GM06990 (cell line): Measurements from ENCODE around the gene MAGI2.

Experiments used
- DNase-seq: peaks from one replicate; pipeline ENCODE4 v3.0.0-alpha.2; 2011; ENCODE audit not compliant: insufficient read length; ENCODE audit errors: extremely low read depth
- H3K27me3 ChIP-seq: replicated peaks from 2 replicates; pipeline ENCODE4 v1.6.0; 2011; ENCODE audit warnings: low read length; ENCODE audit not compliant: control insufficient read depth, insufficient read depth
- H3K36me3 ChIP-seq: 2 replicates; pipeline ENCODE4 v1.5.1; 2011; ENCODE audit warnings: low read length; ENCODE audit not compliant: control insufficient read depth, insufficient read depth
- H3K4me3 ChIP-seq: replicated peaks from 2 replicates; pipeline ENCODE4 v1.5.1; 2011; ENCODE audit warnings: low read depth, mild to moderate bottlenecking, control low read depth, low read length
- CTCF ChIP-seq: IDR thresholded peaks from 2 replicates; pipeline ENCODE4 v1.5.1; 2011; ENCODE audit warnings: low read length, control low read depth, mild to moderate bottlenecking, inconsistent platforms; ENCODE audit not compliant: insufficient read depth, poor library complexity, severe bottlenecking

MAGI2 gene

GRCh38 chr7:79165225-79165624, 288.2 kb downstream of the MAGI2 start:
- DNase-seq, result no peak
- H3K27me3 ChIP-seq, result no peaks in the 10 kb centered on the region
- H3K4me3 ChIP-seq, result no peak overlapping the region
- no peaks in the 10 kb centered on the region for H3K36me3 ChIP-seq
- TF ChIP-seq CTCF, result no peak

- DNase-seq, result no peak
- Histone ChIP-seq H3K36me3 (no peaks in the 10 kb centered on the region), H3K4me3 (no peak overlapping the region), H3K27me3 (no peaks in the 10 kb centered on the region)
- no peak for TF ChIP-seq CTCF
Measured at GRCh38 chr7:79159040-79159664, 294.3 kb downstream of the MAGI2 start.

- no peaks in the 10 kb centered on the region for H3K27me3 ChIP-seq
- DNase-seq, result no peak
- no peaks in the 10 kb centered on the region for H3K36me3 ChIP-seq
- no peak for TF ChIP-seq CTCF
- no peak overlapping the region for H3K4me3 ChIP-seq
Measured at GRCh38 chr7:79157281-79157680, 296.2 kb downstream of the MAGI2 start.

- TF ChIP-seq CTCF, result no peak
Measured at GRCh38 chr7:79149831-79150230, 303.6 kb downstream of the MAGI2 start.

GRCh38 chr7:79142706-79143105, 310.8 kb downstream of the MAGI2 start:
- H3K27me3 ChIP-seq, result no peaks in the 10 kb centered on the region
- no peak overlapping the region for H3K4me3 ChIP-seq
- TF ChIP-seq CTCF, result no peak
- H3K36me3 ChIP-seq, result no peaks in the 10 kb centered on the region
- DNase-seq, result no peak

More at GRCh38 chr7:79149831-79150230, 303.6 kb downstream of the MAGI2 start:
- Histone ChIP-seq H3K36me3 (no peaks in the 10 kb centered on the region), H3K4me3 (no peak overlapping the region), H3K27me3 (no peaks in the 10 kb centered on the region)
- no peak for DNase-seq

GRCh38 chr7:79141252-79141651, 312.2 kb downstream of the MAGI2 start:
- H3K4me3 ChIP-seq, result no peak overlapping the region
- no peak for DNase-seq
- no peaks in the 10 kb centered on the region for H3K36me3 ChIP-seq
- H3K27me3 ChIP-seq, result no peaks in the 10 kb centered on the region
- no peak for TF ChIP-seq CTCF
